SU-DHL-6 (cell line): ENCODE results near the gene PPP2R2C.

Experiments used
- CTCF ChIP-seq: fragments of 200-600 bp; sonication (generic); IDR thresholded peaks from one replicate; pipeline ENCODE4 v1.5.1; 2017; ENCODE audit warnings: antibody characterized with exemption, mild to moderate bottlenecking, low read length, moderate library complexity; ENCODE audit not compliant: insufficient read depth, poor library complexity, severe bottlenecking
- EZH2phosphoT487 ChIP-seq: fragments of 200-600 bp; sonication (generic), shearing (Covaris generic); conservative IDR thresholded peaks from 2 replicates; pipeline ENCODE4 v1.6.1; 2018; ENCODE audit warnings: mild to moderate bottlenecking, antibody characterized with exemption, low read length, moderate library complexity, mixed read lengths

GRCh38 chr4:6442555-6442954 is 29.9 kb downstream of the PPP2R2C start:
- no peak for TF ChIP-seq CTCF
- no peak for TF ChIP-seq EZH2phosphoT487
